Ovary (tissue), 3 donors: Measurements from ENCODE around the gene RRP15.

ENCODE experiments used
- EP300 ChIP-seq: sonication (generic); formaldehyde crosslinking; IDR thresholded peaks from one replicate; pipeline ENCODE4 v1.6.1; 2017; ENCODE audit warnings: antibody characterized with exemption
- POLR2A ChIP-seq: fragments of 450-650 bp; IDR thresholded peaks from one replicate; pipeline ENCODE4 v1.6.1; 2017; ENCODE audit warnings: antibody characterized with exemption, mild to moderate bottlenecking, moderate library complexity
- TF ChIP-seq, protein P1 (sequence below), 3 donors: fragments of 450-650 bp in 2 of 3; fragments of 200-600 bp in 1 of 3; IDR thresholded peaks; one replicate each; pipeline versions ENCODE4 v1.5.1 to v1.8.0; 2016 to 2022; ENCODE audit warnings: antibody characterized with exemption in 3 of 3, mild to moderate bottlenecking in 1 of 3
- donor health status: DM: no; HTN: no; CAD: no.

DNA sequence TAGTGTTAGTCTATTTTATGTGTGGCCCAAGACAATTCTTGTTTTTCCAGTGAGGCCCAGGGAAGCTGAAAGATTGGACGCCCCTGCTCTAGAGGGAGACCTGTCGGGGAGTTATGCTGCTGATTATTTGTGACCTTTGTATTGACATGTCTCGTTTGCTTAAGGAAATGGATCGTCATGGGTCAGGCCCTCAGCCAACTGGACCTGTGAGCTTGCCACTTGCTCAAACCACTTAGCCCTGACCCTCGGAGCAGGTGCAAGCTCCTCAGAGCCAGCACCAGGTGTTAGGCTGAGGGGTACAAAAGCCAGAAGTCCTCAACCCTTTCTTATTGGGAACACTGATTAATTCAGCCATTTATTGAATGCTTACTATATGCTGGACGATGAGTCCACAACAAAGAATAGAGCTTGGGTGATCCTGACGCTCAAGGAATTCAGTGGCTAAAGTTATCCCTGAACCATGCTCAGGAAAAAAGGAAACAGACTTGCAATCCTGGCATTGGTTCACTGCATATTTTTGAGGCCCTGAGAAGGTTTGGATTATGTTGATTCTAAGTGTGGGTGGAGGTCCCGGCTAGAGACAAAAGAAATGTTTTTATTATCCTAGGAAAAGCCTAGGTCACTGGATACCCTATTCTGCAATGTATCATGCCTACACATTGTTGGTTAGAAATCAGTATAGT is 79.1 kb downstream of the RRP15 start:
- no peak for TF ChIP-seq POLR2A
- TF ChIP-seq, protein P1, sequence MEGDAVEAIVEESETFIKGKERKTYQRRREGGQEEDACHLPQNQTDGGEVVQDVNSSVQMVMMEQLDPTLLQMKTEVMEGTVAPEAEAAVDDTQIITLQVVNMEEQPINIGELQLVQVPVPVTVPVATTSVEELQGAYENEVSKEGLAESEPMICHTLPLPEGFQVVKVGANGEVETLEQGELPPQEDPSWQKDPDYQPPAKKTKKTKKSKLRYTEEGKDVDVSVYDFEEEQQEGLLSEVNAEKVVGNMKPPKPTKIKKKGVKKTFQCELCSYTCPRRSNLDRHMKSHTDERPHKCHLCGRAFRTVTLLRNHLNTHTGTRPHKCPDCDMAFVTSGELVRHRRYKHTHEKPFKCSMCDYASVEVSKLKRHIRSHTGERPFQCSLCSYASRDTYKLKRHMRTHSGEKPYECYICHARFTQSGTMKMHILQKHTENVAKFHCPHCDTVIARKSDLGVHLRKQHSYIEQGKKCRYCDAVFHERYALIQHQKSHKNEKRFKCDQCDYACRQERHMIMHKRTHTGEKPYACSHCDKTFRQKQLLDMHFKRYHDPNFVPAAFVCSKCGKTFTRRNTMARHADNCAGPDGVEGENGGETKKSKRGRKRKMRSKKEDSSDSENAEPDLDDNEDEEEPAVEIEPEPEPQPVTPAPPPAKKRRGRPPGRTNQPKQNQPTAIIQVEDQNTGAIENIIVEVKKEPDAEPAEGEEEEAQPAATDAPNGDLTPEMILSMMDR (IDR thresholded peaks at IDR 0.05), result no peak
- TF ChIP-seq EP300, result no peak
